SK-N-MC (cell line): ENCODE data around the gene AP3S1.

ENCODE experiments used
- EZH2 ChIP-seq: fragments of 200-600 bp; sonication (generic); IDR thresholded peaks from one replicate; pipeline ENCODE4 v1.6.1; 2017; ENCODE audit warnings: antibody characterized with exemption
- POLR2AphosphoS5 ChIP-seq: IDR thresholded peaks from 2 replicates; pipeline ENCODE4 v1.6.1; 2012; ENCODE audit warnings: mild to moderate bottlenecking, low read depth, low read length, borderline replicate concordance

DNA sequence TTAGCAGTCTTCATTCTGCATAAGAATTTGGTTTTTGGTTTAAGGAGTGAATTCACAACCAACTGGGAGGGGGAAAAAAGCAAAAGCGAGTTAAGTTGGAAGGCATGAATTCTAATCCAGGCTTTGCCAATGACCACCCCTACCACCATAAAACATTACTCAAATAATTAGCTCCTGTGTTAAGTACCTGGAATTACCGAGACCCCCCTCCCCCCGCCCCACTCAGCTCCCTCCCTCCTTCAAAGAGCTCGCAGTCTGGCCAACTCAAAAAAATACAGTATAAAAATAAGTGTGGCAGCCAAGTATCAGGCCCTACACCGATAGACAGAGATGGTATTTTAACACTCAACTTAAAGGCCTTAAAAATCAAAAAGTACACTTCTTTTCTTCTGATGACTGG lies 862 bp upstream of the AP3S1 start:
- TF ChIP-seq POLR2AphosphoS5 = no peak
- TF ChIP-seq EZH2 = no peak
